SK-N-SH treated with all-trans-retinoic acid at 6 μM for 48 hours (cell line): ENCODE measurements around the gene CCDC178.

Experiments
- ATAC-seq: fragments of 200-7000 bp; cut with Tn5 transposase; 3 replicates; pipeline ENCODE4 v1.9.1; 2020; ENCODE audit warnings: mild to moderate bottlenecking, moderate library complexity
- ARNTL ChIP-seq: fragments of 450-650 bp; formaldehyde crosslinking; IDR thresholded peaks from 2 replicates; pipeline ENCODE4 v1.5.0; 2020; ENCODE audit warnings: low read depth, mild to moderate bottlenecking, moderate library complexity, borderline replicate concordance
- BACH2 ChIP-seq: fragments of 250-450 bp; sonication (Bioruptor Pico); IDR thresholded peaks from 2 replicates; pipeline ENCODE4 v1.9.0; 2021; ENCODE audit warnings: mild to moderate bottlenecking, borderline replicate concordance
- CSDC2 ChIP-seq: fragments of 250-450 bp; sonication (Bioruptor Pico); IDR thresholded peaks from 2 replicates; pipeline ENCODE4 v1.5.0; 2020; ENCODE audit warnings: mild to moderate bottlenecking, moderate library complexity
- CSRNP3 ChIP-seq: fragments of 250-450 bp; sonication (Bioruptor Pico); IDR thresholded peaks from 2 replicates; pipeline ENCODE4 v1.5.1; 2021; ENCODE audit warnings: mild to moderate bottlenecking, moderate library complexity
- GLIS3 ChIP-seq: fragments of 250-450 bp; sonication (Bioruptor Pico); IDR thresholded peaks from 2 replicates; pipeline ENCODE4 v1.5.0; 2020; ENCODE audit warnings: mild to moderate bottlenecking, moderate library complexity
- ISL1 ChIP-seq: fragments of 250-450 bp; sonication (Bioruptor Pico); IDR thresholded peaks from 2 replicates; pipeline ENCODE4 v2.1.2; 2022; ENCODE audit warnings: mild to moderate bottlenecking, moderate library complexity
- OSR1 ChIP-seq: fragments of 250-450 bp; sonication (Bioruptor Pico); IDR thresholded peaks from 2 replicates; pipeline ENCODE4 v1.8.0; 2022; ENCODE audit warnings: moderate library complexity, mild to moderate bottlenecking, inconsistent platforms
- POU6F1 ChIP-seq: fragments of 250-450 bp; sonication (Bioruptor Pico); IDR thresholded peaks from 2 replicates; pipeline ENCODE4 v1.8.0; 2021; ENCODE audit warnings: low read depth, mild to moderate bottlenecking, moderate library complexity, borderline replicate concordance
- PPARA ChIP-seq: fragments of 250-450 bp; sonication (Bioruptor Pico); IDR thresholded peaks from 2 replicates; pipeline ENCODE4 v1.5.0; 2020; ENCODE audit warnings: mild to moderate bottlenecking, borderline replicate concordance
- RARB ChIP-seq: fragments of 250-450 bp; sonication (Bioruptor Pico); IDR thresholded peaks from 2 replicates; pipeline ENCODE4 v1.8.0; 2021; ENCODE audit warnings: mild to moderate bottlenecking, moderate library complexity
- SNAI2 ChIP-seq: fragments of 250-450 bp; sonication (Bioruptor Pico); IDR thresholded peaks from 2 replicates; pipeline ENCODE4 v1.5.0; 2020; ENCODE audit warnings: mild to moderate bottlenecking, moderate library complexity
- TCF4 ChIP-seq: fragments of 250-450 bp; sonication (Bioruptor Pico); IDR thresholded peaks from 2 replicates; pipeline ENCODE4 v1.8.0; 2021; ENCODE audit warnings: mild to moderate bottlenecking, moderate library complexity, borderline replicate concordance
- TOX ChIP-seq: fragments of 250-450 bp; sonication (Bioruptor Pico); IDR thresholded peaks from 2 replicates; pipeline ENCODE4 v1.8.0; 2021; ENCODE audit warnings: mild to moderate bottlenecking, moderate library complexity, borderline replicate concordance
- TSHZ2 ChIP-seq: fragments of 250-450 bp; sonication (Bioruptor Pico); IDR thresholded peaks from 2 replicates; pipeline ENCODE4 v1.5.0; 2020; ENCODE audit warnings: mild to moderate bottlenecking, moderate library complexity
- ZC3H10 ChIP-seq: fragments of 250-450 bp; sonication (Bioruptor Pico); IDR thresholded peaks from 2 replicates; pipeline ENCODE4 v1.5.1; 2021; ENCODE audit warnings: mild to moderate bottlenecking, moderate library complexity
- ZFP3 ChIP-seq: fragments of 250-450 bp; sonication (Bioruptor Pico); IDR thresholded peaks from 2 replicates; pipeline ENCODE4 v1.5.0; 2020; ENCODE audit warnings: mild to moderate bottlenecking, moderate library complexity
- ZFP30 ChIP-seq: fragments of 450-650 bp; formaldehyde crosslinking; IDR thresholded peaks from 2 replicates; pipeline ENCODE4 v1.5.0; 2022; ENCODE audit warnings: mild to moderate bottlenecking, moderate library complexity
- ZNF70 ChIP-seq: fragments of 450-650 bp; formaldehyde crosslinking; IDR thresholded peaks from 2 replicates; pipeline ENCODE4 v1.5.0; 2020; ENCODE audit warnings: mild to moderate bottlenecking, moderate library complexity
- ZNF8 ChIP-seq: fragments of 450-650 bp; formaldehyde crosslinking; IDR thresholded peaks from 2 replicates; pipeline ENCODE4 v1.5.0; 2020; ENCODE audit warnings: mild to moderate bottlenecking, moderate library complexity

The CCDC178 gene

GRCh38 chr18:33101316-33101715 is 339.2 kb downstream of the CCDC178 start (continued):
- TF ChIP-seq POU6F1 (CRISPR knock-in tag), result no peak
- no peak for TF ChIP-seq RARB

GRCh38 chr18:33099626-33100025 is 340.9 kb downstream of the CCDC178 start:
- no peak for TF ChIP-seq POU6F1 (CRISPR knock-in tag)
- no peak for TF ChIP-seq ZNF8 (CRISPR knock-in tag)
- TF ChIP-seq ISL1 (CRISPR knock-in tag), result no peak
- no peak for TF ChIP-seq GLIS3 (CRISPR knock-in tag)
- TF ChIP-seq OSR1 (CRISPR knock-in tag), result no peak
- TF ChIP-seq TOX (CRISPR knock-in tag), result no peak
- no peak for ATAC-seq

- no peak for ATAC-seq
- TF ChIP-seq PPARA (no peak), BACH2 (CRISPR knock-in tag) (no peak), RARB (no peak), CSRNP3 (no peak), ZFP30 (CRISPR knock-in tag) (no peak), SNAI2 (no peak), CSDC2 (CRISPR knock-in tag) (no peak), ARNTL (CRISPR knock-in tag) (no peak), ZNF8 (CRISPR knock-in tag) (no peak), TCF4 (CRISPR knock-in tag) (no peak), POU6F1 (CRISPR knock-in tag) (no peak), ISL1 (CRISPR knock-in tag) (no peak), TOX (CRISPR knock-in tag) (no peak), ZC3H10 (CRISPR knock-in tag) (no peak), ZNF70 (CRISPR knock-in tag) (no peak), ZFP3 (CRISPR knock-in tag) (no peak), OSR1 (CRISPR knock-in tag) (no peak), TSHZ2 (CRISPR knock-in tag) (no peak), GLIS3 (CRISPR knock-in tag) (no peak)
Observed at GRCh38 chr18:33097126-33097525, 343.4 kb downstream of the CCDC178 start.

GRCh38 chr18:33090461-33090860 is 350.1 kb downstream of the CCDC178 start:
- no peak for TF ChIP-seq ZNF8 (CRISPR knock-in tag)
- no peak for TF ChIP-seq POU6F1 (CRISPR knock-in tag)

More at GRCh38 chr18:33090461-33090860, 350.1 kb downstream of the CCDC178 start:
- ATAC-seq, result no peak
